DND-41 (cell line): Measurements from ENCODE around the gene PBRM1.

Source experiments
- ATAC-seq: fragments of 200-7000 bp; cut with Tn5 transposase; 3 replicates; pipeline ENCODE4 v1.9.1; 2021; ENCODE audit warnings: low read depth; ENCODE audit not compliant: insufficient read depth
- DNase-seq: peaks from one replicate; pipeline ENCODE4 v3.0.0-alpha.2; 2020
- H2AFZ ChIP-seq: 2 replicates; pipeline ENCODE4 v1.6.0; 2012; ENCODE audit warnings: low read depth, low read length
- H3K27ac ChIP-seq: 2 replicates; pipeline ENCODE4 v1.5.1; 2012; ENCODE audit warnings: low read length, inconsistent platforms
- H3K27me3 ChIP-seq: fragments of 200-600 bp; sonication (generic); 2 replicates; pipeline ENCODE4 v1.6.0; 2012; ENCODE audit warnings: low read length, mild to moderate bottlenecking, inconsistent platforms; ENCODE audit not compliant: insufficient read depth, poor library complexity
- H3K36me3 ChIP-seq: 2 replicates; pipeline ENCODE4 v1.5.1; 2012; ENCODE audit warnings: low read length, inconsistent platforms; ENCODE audit not compliant: insufficient read depth
- H3K4me1 ChIP-seq: 2 replicates; pipeline ENCODE4 v1.5.1; 2012; ENCODE audit warnings: mild to moderate bottlenecking, low read length; ENCODE audit not compliant: insufficient read depth
- H3K4me2 ChIP-seq: 2 replicates; pipeline ENCODE4 v1.6.0; 2012; ENCODE audit warnings: mild to moderate bottlenecking, moderate library complexity, low read length, inconsistent platforms; ENCODE audit not compliant: insufficient read depth
- H3K4me3 ChIP-seq, 2 experiments: fragments of 200-600 bp in 1 of 2; shearing (Covaris generic) in 1 of 2; 2 replicates each; pipeline ENCODE4 v1.5.1; 2012 to 2016; ENCODE audit warnings: inconsistent platforms in 2 of 2, low read length in 2 of 2, mild to moderate bottlenecking in 2 of 2, low read depth in 1 of 2, moderate library complexity in 1 of 2
- H3K79me2 ChIP-seq: 2 replicates; pipeline ENCODE4 v1.6.0; 2012; ENCODE audit warnings: low read length, inconsistent platforms; ENCODE audit not compliant: insufficient read depth
- H3K9ac ChIP-seq: 2 replicates; pipeline ENCODE4 v1.6.0; 2012; ENCODE audit warnings: low read depth, mild to moderate bottlenecking, inconsistent platforms, low read length, moderate library complexity
- H3K9me3 ChIP-seq: 2 replicates; pipeline ENCODE4 v1.5.1; 2012; ENCODE audit warnings: low read length, moderate library complexity, mild to moderate bottlenecking, inconsistent platforms; ENCODE audit not compliant: insufficient read depth, severe bottlenecking
- H4K20me1 ChIP-seq: 2 replicates; pipeline ENCODE4 v1.6.0; 2012; ENCODE audit warnings: low read length; ENCODE audit not compliant: insufficient read depth
- EZH2 ChIP-seq: IDR thresholded peaks from 3 replicates; pipeline ENCODE4 v1.6.1; 2012; ENCODE audit warnings: borderline replicate concordance, low read depth, mild to moderate bottlenecking, moderate library complexity, low read length, inconsistent platforms; ENCODE audit not compliant: severe bottlenecking
- TF ChIP-seq, protein P1 (sequence below): IDR thresholded peaks from 2 replicates; pipeline ENCODE4 v1.5.1; 2012; ENCODE audit warnings: borderline replicate concordance, low read length, moderate library complexity, mild to moderate bottlenecking; ENCODE audit not compliant: poor library complexity, severe bottlenecking; ENCODE audit errors: extremely low read depth

PBRM1 gene

DNA sequence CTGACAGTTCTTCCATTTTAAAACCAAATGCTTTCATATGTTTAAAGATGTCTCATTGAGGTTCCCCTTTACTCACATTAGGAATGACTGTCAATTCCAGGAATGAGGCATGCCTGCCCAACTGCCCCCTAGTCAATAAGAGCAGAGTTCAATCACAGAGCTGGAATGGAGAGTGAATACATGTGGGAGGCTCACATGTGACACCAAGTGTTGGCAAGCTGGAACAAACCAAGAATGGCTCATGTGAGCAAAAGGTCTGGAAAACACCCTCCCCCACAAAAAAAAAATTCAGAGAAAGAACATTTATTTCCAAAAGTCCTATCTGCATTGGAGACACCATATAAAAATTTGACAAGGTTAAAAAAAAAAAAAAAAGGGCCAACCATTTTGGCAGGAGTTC is 3.7 kb downstream of the PBRM1 start:
- no peaks in the 10 kb centered on the region for H3K9me3 ChIP-seq
- no peak overlapping the region for H3K4me3 ChIP-seq
- H2AFZ ChIP-seq = no peak overlapping the region
- ATAC-seq = no peak
- no peak overlapping the region for H3K4me2 ChIP-seq
- TF ChIP-seq, protein P1, sequence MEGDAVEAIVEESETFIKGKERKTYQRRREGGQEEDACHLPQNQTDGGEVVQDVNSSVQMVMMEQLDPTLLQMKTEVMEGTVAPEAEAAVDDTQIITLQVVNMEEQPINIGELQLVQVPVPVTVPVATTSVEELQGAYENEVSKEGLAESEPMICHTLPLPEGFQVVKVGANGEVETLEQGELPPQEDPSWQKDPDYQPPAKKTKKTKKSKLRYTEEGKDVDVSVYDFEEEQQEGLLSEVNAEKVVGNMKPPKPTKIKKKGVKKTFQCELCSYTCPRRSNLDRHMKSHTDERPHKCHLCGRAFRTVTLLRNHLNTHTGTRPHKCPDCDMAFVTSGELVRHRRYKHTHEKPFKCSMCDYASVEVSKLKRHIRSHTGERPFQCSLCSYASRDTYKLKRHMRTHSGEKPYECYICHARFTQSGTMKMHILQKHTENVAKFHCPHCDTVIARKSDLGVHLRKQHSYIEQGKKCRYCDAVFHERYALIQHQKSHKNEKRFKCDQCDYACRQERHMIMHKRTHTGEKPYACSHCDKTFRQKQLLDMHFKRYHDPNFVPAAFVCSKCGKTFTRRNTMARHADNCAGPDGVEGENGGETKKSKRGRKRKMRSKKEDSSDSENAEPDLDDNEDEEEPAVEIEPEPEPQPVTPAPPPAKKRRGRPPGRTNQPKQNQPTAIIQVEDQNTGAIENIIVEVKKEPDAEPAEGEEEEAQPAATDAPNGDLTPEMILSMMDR = peak; percentile 6
- TF ChIP-seq EZH2 = no peak
- H3K27ac ChIP-seq = no peak overlapping the region
- peaks cover 15% of the 10 kb centered on the region; the same call in 1 of the 2 replicates for H4K20me1 ChIP-seq
- H3K9ac ChIP-seq = no peak overlapping the region
- DNase-seq = no peak
- no peaks in the 10 kb centered on the region for H3K27me3 ChIP-seq
- peaks cover 63% of the 10 kb centered on the region for H3K36me3 ChIP-seq
- peaks cover 97% of the 10 kb centered on the region for H3K79me2 ChIP-seq
- peaks cover 29% of the 10 kb centered on the region for H3K4me1 ChIP-seq

GRCh38 chr3:52681596-52681995 is 4.1 kb downstream of the PBRM1 start:
- DNase-seq (no peak), ATAC-seq (no peak)
- TF ChIP-seq, protein P1 = no peak
- no peak for TF ChIP-seq EZH2
- Histone ChIP-seq H3K4me2 (no peak overlapping the region; the same call in 1 of the 2 replicates), H4K20me1 (peaks cover 16% of the 10 kb centered on the region; the same call in 1 of the 2 replicates), H3K4me1 (peaks cover 25% of the 10 kb centered on the region), H3K79me2 (peaks cover 97% of the 10 kb centered on the region), H3K9me3 (no peaks in the 10 kb centered on the region), H3K36me3 (peaks cover 63% of the 10 kb centered on the region), H3K27me3 (no peaks in the 10 kb centered on the region), H3K4me3 (no peak overlapping the region), H3K27ac (no peak overlapping the region), H3K9ac (no peak overlapping the region; the same call in 1 of the 2 replicates), H2AFZ (no peak overlapping the region)

DNA sequence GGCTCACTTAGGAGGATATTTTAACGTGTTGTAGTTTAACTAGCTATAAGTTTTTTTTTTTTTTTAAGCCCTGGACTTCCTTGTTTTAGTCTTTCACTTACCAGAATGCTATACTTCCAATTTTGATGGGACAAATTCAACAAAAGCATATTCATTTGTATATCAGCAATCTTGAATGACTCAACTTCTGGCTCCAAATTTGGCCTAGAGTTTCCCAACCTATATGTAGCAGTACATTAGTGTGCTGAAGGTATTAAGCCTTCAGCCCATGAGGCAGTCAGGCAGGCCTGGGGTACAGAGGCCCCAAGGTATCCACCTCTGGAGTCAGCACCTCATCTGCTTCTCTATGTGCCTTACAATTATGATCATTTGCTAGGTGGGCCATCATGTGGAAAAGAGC is 5.9 kb downstream of the PBRM1 start:
- ATAC-seq (no peak), DNase-seq (no peak)
- Histone ChIP-seq H4K20me1 (peaks cover 20% of the 10 kb centered on the region; the same call in 1 of the 2 replicates), H3K36me3 (peaks cover 77% of the 10 kb centered on the region), H3K4me3 (no peak overlapping the region), H3K27me3 (no peaks in the 10 kb centered on the region), H3K4me1 (peaks cover 23% of the 10 kb centered on the region), H2AFZ (no peak overlapping the region), H3K27ac (no peak overlapping the region), H3K9ac (no peak overlapping the region), H3K79me2 (peaks cover 94% of the 10 kb centered on the region), H3K9me3 (no peaks in the 10 kb centered on the region), H3K4me2 (no peak overlapping the region)
- TF ChIP-seq, protein P1 = no peak
- no peak for TF ChIP-seq EZH2

DNA sequence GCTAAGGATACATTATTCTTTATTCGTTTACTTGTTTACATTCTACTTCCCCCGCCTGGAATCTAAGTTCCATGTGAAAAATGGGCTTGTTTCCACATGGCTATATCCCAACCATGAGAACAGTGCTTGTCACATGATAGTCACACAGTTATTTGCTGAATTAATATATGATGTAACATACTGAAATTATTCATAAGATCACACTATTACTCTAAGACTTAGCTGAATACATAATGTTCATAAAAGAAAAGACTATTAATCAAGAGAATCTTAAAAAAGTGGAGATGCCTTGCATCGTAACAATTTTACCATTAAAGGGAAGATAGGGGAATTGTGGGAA is 6.5 kb downstream of the PBRM1 start:
- DNase-seq (no peak), ATAC-seq (no peak)
- TF ChIP-seq, protein P1 = no peak
- no peak for TF ChIP-seq EZH2
- Histone ChIP-seq H3K4me1 (peaks cover 17% of the 10 kb centered on the region), H3K4me3 (no peak overlapping the region), H3K79me2 (peaks cover 92% of the 10 kb centered on the region), H2AFZ (no peak overlapping the region), H3K27ac (no peak overlapping the region; the same call in 1 of the 2 replicates), H3K4me2 (no peak overlapping the region), H3K9ac (no peak overlapping the region), H3K36me3 (peaks cover 82% of the 10 kb centered on the region), H4K20me1 (peaks cover 20% of the 10 kb centered on the region; the same call in 1 of the 2 replicates), H3K9me3 (no peaks in the 10 kb centered on the region), H3K27me3 (no peaks in the 10 kb centered on the region)
